ENCODE results near the gene SLC5A9. TPM values are rescaled to one million over a fixed set of nuclear protein-coding genes. Genes with fewer than 3 reads are reported as not detected.

Gene SLC5A9
- total and polyA plus RNA-seq, 9 of the 15 experiments (the other 6 are each of a cell fraction or from before 2014, with no cell fraction given): not detected

DNA sequence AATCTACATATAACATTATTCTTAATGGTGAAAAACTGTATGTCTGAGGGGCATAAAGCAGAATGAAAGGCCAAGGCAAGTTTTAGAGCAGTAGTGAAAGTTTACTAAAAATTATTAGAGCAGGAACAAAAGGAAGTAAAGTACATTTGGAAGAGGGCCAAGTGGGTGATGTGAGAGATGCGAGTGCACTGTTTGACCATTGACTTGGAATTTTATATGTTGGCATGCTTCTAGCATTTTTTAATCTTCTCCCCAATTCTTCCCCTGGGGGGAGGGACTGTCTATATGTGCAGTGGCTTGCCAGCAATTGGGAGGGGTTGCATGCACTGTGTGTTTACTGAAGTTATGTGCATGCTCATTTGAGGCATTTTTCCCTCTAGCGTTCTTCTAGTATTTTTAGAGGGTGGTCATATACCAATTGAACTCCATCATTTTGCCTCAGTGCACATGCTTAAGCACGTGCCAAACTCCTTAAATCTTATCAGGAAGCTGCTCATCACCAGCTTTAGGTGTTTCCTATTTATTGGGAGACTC is 36.1 kb upstream of the SLC5A9 start (continued):
- TF ChIP-seq U2AF1 (optimal IDR thresholded peaks at IDR 0.05; ENCODE audit: low read depth, low read length): no peak
- no peak for TF ChIP-seq TAL1 (IDR thresholded peaks at IDR 0.05)
- no peak for TF ChIP-seq MYC (IDR thresholded peaks at IDR 0.05; ENCODE audit: low read depth, low read length)
- no peak for TF ChIP-seq MYC (CRISPR knock-in tag; IDR thresholded peaks at IDR 0.05; ENCODE audit: borderline replicate concordance, low read depth)
- TF ChIP-seq, protein P1, sequence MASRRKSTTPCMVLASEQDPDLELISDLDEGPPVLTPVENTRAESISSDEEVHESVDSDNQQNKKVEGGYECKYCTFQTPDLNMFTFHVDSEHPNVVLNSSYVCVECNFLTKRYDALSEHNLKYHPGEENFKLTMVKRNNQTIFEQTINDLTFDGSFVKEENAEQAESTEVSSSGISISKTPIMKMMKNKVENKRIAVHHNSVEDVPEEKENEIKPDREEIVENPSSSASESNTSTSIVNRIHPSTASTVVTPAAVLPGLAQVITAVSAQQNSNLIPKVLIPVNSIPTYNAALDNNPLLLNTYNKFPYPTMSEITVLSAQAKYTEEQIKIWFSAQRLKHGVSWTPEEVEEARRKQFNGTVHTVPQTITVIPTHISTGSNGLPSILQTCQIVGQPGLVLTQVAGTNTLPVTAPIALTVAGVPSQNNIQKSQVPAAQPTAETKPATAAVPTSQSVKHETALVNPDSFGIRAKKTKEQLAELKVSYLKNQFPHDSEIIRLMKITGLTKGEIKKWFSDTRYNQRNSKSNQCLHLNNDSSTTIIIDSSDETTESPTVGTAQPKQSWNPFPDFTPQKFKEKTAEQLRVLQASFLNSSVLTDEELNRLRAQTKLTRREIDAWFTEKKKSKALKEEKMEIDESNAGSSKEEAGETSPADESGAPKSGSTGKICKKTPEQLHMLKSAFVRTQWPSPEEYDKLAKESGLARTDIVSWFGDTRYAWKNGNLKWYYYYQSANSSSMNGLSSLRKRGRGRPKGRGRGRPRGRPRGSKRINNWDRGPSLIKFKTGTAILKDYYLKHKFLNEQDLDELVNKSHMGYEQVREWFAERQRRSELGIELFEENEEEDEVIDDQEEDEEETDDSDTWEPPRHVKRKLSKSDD (conservative IDR thresholded peaks at IDR 0.05; ENCODE audit: low read length): no peak
- TF ChIP-seq TBL1XR1 (IDR thresholded peaks at IDR 0.05; ENCODE audit: low read length in 2 of 2): no peak
- no peak for TF ChIP-seq ZNF79 (CRISPR knock-in tag; IDR thresholded peaks at IDR 0.05; ENCODE audit: low read depth)
- no peak for TF ChIP-seq SMAD1 (IDR thresholded peaks at IDR 0.05; ENCODE audit: low read depth, low read length, partially characterized antibody)
- TF ChIP-seq, protein P2, sequence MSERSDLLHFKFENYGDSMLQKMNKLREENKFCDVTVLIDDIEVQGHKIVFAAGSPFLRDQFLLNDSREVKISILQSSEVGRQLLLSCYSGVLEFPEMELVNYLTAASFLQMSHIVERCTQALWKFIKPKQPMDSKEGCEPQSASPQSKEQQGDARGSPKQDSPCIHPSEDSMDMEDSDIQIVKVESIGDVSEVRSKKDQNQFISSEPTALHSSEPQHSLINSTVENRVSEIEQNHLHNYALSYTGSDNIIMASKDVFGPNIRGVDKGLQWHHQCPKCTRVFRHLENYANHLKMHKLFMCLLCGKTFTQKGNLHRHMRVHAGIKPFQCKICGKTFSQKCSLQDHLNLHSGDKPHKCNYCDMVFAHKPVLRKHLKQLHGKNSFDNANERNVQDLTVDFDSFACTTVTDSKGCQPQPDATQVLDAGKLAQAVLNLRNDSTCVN (CRISPR knock-in tag; IDR thresholded peaks at IDR 0.05): no peak
- TF ChIP-seq ESRRA (IDR thresholded peaks at IDR 0.05; ENCODE audit: borderline replicate concordance, low read depth): no peak
